Measurements from ENCODE around the gene CPM. TPM values are rescaled to one million over a fixed set of nuclear protein-coding genes. Genes with fewer than 3 reads are reported as not detected.
"Not testable (repeated sequence)": the region's sequence is repeated elsewhere in the genome, so short reads cannot be mapped to it uniquely, and the experiment has no call there.

The CPM gene
- total and polyA plus RNA-seq, 4 donors = 14.2 to 65.0 (median 24.0) TPM

- TF ChIP-seq CTCF (IDR thresholded peaks at IDR 0.05; ENCODE audit: low read depth, low read length, missing input control) = no peak
- TF ChIP-seq GABPA (IDR thresholded peaks at IDR 0.05 in 1 of 2, conservative IDR thresholded peaks at IDR 0.05 in 1 of 2) = no peak
- no peak for TF ChIP-seq SP1 (IDR thresholded peaks at IDR 0.05)
- no peak for TF ChIP-seq ZBTB33 (IDR thresholded peaks at IDR 0.05)
- no peak for TF ChIP-seq FOXA2 (IDR thresholded peaks at IDR 0.05)
Observed at GRCh38 chr12:68842123-68842522, 90.8 kb downstream of the CPM start (continued).

- H3K36me3 ChIP-seq (ENCODE audit: control insufficient read depth in 4 of 4, insufficient read depth in 3 of 4, low read depth in 1 of 4, low read length in 3 of 4) = peaks cover 5 to 38% (median 30%) of the 10 kb centered on the region in 4 donors
Observed at GRCh38 chr12:68841717-68842116, 91.3 kb downstream of the CPM start.

GRCh38 chr12:68841175-68841574 lies 91.8 kb downstream of the CPM start:
- peaks cover 5 to 43% (median 34%) of the 10 kb centered on the region in 4 donors for H3K36me3 ChIP-seq (ENCODE audit: control insufficient read depth in 4 of 4, insufficient read depth in 3 of 4, low read depth in 1 of 4, low read length in 3 of 4)
- not testable (repeated sequence) for H3K9ac ChIP-seq (ENCODE audit: low read depth in 1 of 2, low read length in 2 of 2); H3K4me1 ChIP-seq (ENCODE audit: control insufficient read depth in 4 of 4, insufficient read depth in 4 of 4, low read length in 3 of 4); H3K9me3 ChIP-seq (ENCODE audit: control insufficient read depth in 4 of 4, low read length in 3 of 4); H3K27ac ChIP-seq (ENCODE audit: low read depth in 1 of 2, low read length in 2 of 2); H3K4me3 ChIP-seq (ENCODE audit: low read depth in 1 of 3, low read length in 3 of 3); DNase-seq (ENCODE audit: low spot score); H3K27me3 ChIP-seq (ENCODE audit: control insufficient read depth in 4 of 4, insufficient read depth in 4 of 4, low read length in 3 of 4)
- 94% methylated on average over 5 of the region's 5 CpGs for WGBS

More at GRCh38 chr12:68841717-68842116, 91.3 kb downstream of the CPM start:
- no peak for TF ChIP-seq GABPA (IDR thresholded peaks at IDR 0.05 in 1 of 2, conservative IDR thresholded peaks at IDR 0.05 in 1 of 2)
- no peak for TF ChIP-seq MAX (IDR thresholded peaks at IDR 0.05)
- TF ChIP-seq EGR1 (IDR thresholded peaks at IDR 0.05; ENCODE audit: low read depth in 2 of 2) = no peak
- no peak for TF ChIP-seq FOXA2 (IDR thresholded peaks at IDR 0.05)
- no peak for TF ChIP-seq NR2F2 (IDR thresholded peaks at IDR 0.05)
- no peak for TF ChIP-seq JUND (IDR thresholded peaks at IDR 0.05)
- no peak for TF ChIP-seq YY1 (IDR thresholded peaks at IDR 0.05)
- no peak for TF ChIP-seq CTCF (IDR thresholded peaks at IDR 0.05; ENCODE audit: low read depth, low read length, missing input control)
- no peak for TF ChIP-seq FOXA1 (IDR thresholded peaks at IDR 0.05)
- H3K9me3 ChIP-seq (ENCODE audit: control insufficient read depth in 4 of 4, low read length in 3 of 4) = no peaks in the 10 kb centered on the region
- DNase-seq (ENCODE audit: low spot score) = no peak
- no peak overlapping the region for H3K9ac ChIP-seq (ENCODE audit: low read depth in 1 of 2, low read length in 2 of 2)
- no peaks in the 10 kb centered on the region for H3K27me3 ChIP-seq (ENCODE audit: control insufficient read depth in 4 of 4, insufficient read depth in 4 of 4, low read length in 3 of 4)
- H3K4me3 ChIP-seq (ENCODE audit: low read depth in 1 of 3, low read length in 3 of 3) = no peak overlapping the region
- 91% methylated on average over 2 of the region's 2 CpGs for WGBS
- H3K27ac ChIP-seq (ENCODE audit: low read depth in 1 of 2, low read length in 2 of 2) = no peak overlapping the region
- peaks cover 0 to 4% (median 0%) of the 10 kb centered on the region in 4 donors for H3K4me1 ChIP-seq (ENCODE audit: control insufficient read depth in 4 of 4, insufficient read depth in 4 of 4, low read length in 3 of 4)
